Upper lobe of left lung (tissue), 4 donors: ENCODE results near the gene VAV1.

Experiments used
- POLR2A ChIP-seq, 4 donors: fragments of 450-650 bp; IDR thresholded peaks; one replicate each; pipeline ENCODE4 v1.5.1; 2016 to 2017; ENCODE audit warnings: antibody characterized with exemption in 4 of 4, mild to moderate bottlenecking in 2 of 4
- POLR2AphosphoS5 ChIP-seq, 2 donors: sonication (generic); formaldehyde crosslinking; IDR thresholded peaks; one replicate each; pipeline ENCODE4 v1.5.1; 2017; ENCODE audit warnings: antibody characterized with exemption in 2 of 2

GRCh38 chr19:6754136-6754535, 18.4 kb upstream of the VAV1 start:
- TF ChIP-seq POLR2AphosphoS5 (IDR thresholded peaks at IDR 0.05) (no peak), POLR2A (IDR thresholded peaks at IDR 0.05) (no peak)
